HepG2 (cell line): Measurements from ENCODE around the gene KCNK2. TPM values are rescaled to one million over a fixed set of nuclear protein-coding genes. Genes with fewer than 3 reads are reported as not detected.

ENCODE experiments used
- ATAC-seq: fragments of 200-7000 bp; cut with Tn5 transposase; 3 replicates; pipeline ENCODE4 v1.9.1; 2020; ENCODE audit warnings: mild to moderate bottlenecking, moderate library complexity
- BruUV-seq: library from RNA; stranded (reverse); fragments of 400-500 nt; replicated peaks from 2 replicates; lab custom pipeline; 2021; lab: Mats Ljungman, UMichigan
- CTCF ChIA-PET: fragments of 300-600 bp; formaldehyde crosslinking; extraction: SDS; loops from one replicate; lab custom pipeline; 2021; ENCODE audit warnings: low total read pairs, inconsistent platforms, low intra/inter-chr PET ratio; lab: Yijun Ruan, JAX
- POLR2A ChIA-PET: fragments of 350-600 bp; sonication (Branson Sonifier 250); formaldehyde crosslinking; loops from one replicate; lab custom pipeline; 2020; ENCODE audit warnings: antibody characterized with exemption, inconsistent platforms; lab: Yijun Ruan, JAX
- DNase-seq: peaks from one replicate; pipeline ENCODE4 v3.0.0-alpha.2; 2015; ENCODE audit warnings: low spot score
- FAIRE-seq: peaks from 3 replicates; lab custom pipeline; 2011; peaks lifted over from hg19 to GRCh38; lab: Jason Lieb, UNC
- H2AFZ ChIP-seq: one replicate; pipeline ENCODE4 v1.6.1; 2011; ENCODE audit warnings: low read length, inconsistent platforms
- H3K27ac ChIP-seq: fragments of 300-600 bp; 3 replicates; pipeline ENCODE4 v1.8.0; 2011; ENCODE audit warnings: mixed run types, mild to moderate bottlenecking, mixed read lengths, low read length, inconsistent platforms; ENCODE audit not compliant: insufficient read depth; ENCODE audit errors: extremely low read length
- H3K27me3 ChIP-seq, 2 experiments: fragments of 200-600 bp in 1 of 2; 2 replicates in 1 of 2; 3 replicates in 1 of 2; pipeline versions ENCODE4 v1.6.0 to v1.8.0; 2011; ENCODE audit warnings: low read length in 2 of 2, mild to moderate bottlenecking in 2 of 2, moderate library complexity in 2 of 2, inconsistent platforms in 1 of 2; ENCODE audit not compliant: insufficient read depth in 2 of 2, control insufficient read depth in 1 of 2
- H3K36me3 ChIP-seq, 2 experiments: fragments of 200-600 bp in 1 of 2; replicated peaks in 1 of 2; 2 replicates in 1 of 2; 3 replicates in 1 of 2; pipeline versions ENCODE4 v1.5.1 to v1.8.0; 2011; ENCODE audit warnings: low read length in 2 of 2, inconsistent platforms in 1 of 2; ENCODE audit not compliant: insufficient read depth in 2 of 2, control insufficient read depth in 1 of 2
- H3K4me1 ChIP-seq: 2 replicates; pipeline ENCODE4 v1.5.1; 2012; ENCODE audit warnings: low read length, inconsistent platforms; ENCODE audit not compliant: insufficient read depth
- H3K4me2 ChIP-seq: 2 replicates; pipeline ENCODE4 v1.6.0; 2011; ENCODE audit warnings: low read depth, low read length, inconsistent platforms
- H3K4me3 ChIP-seq, 3 experiments: fragments of 200-600 bp in 1 of 3; sonication (generic), shearing (Covaris generic) in 1 of 3; replicated peaks in 1 of 3; 2 replicates each; pipeline ENCODE4 v1.5.1; 2011 to 2016; ENCODE audit warnings: low read length in 3 of 3, inconsistent platforms in 2 of 3, low read depth in 2 of 3, mild to moderate bottlenecking in 2 of 3, control low read depth in 1 of 3, mixed read lengths in 1 of 3; ENCODE audit not compliant: insufficient read depth in 1 of 3
- H3K79me2 ChIP-seq: one replicate; pipeline ENCODE4 v1.6.1; 2011; ENCODE audit warnings: low read length, inconsistent platforms; ENCODE audit not compliant: insufficient read depth
- H3K9ac ChIP-seq: 2 replicates; pipeline ENCODE4 v1.6.0; 2011; ENCODE audit warnings: mild to moderate bottlenecking, low read depth, low read length, inconsistent platforms; ENCODE audit not compliant: insufficient read depth
- H3K9me3 ChIP-seq: 2 replicates; pipeline ENCODE4 v1.5.1; 2012; ENCODE audit warnings: mild to moderate bottlenecking, low read length
- H4K20me1 ChIP-seq: 2 replicates; pipeline ENCODE4 v1.6.0; 2011; ENCODE audit warnings: inconsistent platforms, mild to moderate bottlenecking, low read length, moderate library complexity; ENCODE audit not compliant: insufficient read depth
- AGO1 ChIP-seq: fragments of 200-400 bp; formaldehyde crosslinking; IDR thresholded peaks from 2 replicates; pipeline ENCODE4 v1.6.1; 2017; ENCODE audit warnings: mild to moderate bottlenecking, low read depth, low read length, moderate library complexity; ENCODE audit not compliant: poor library complexity, severe bottlenecking
- ARID5B ChIP-seq: IDR thresholded peaks from 2 replicates; pipeline ENCODE4 v1.4.0; 2020; ENCODE audit warnings: mild to moderate bottlenecking, missing genetic modification reagents
- ATF7-NPFF ChIP-seq: sonication (generic); formaldehyde crosslinking; IDR thresholded peaks from 2 replicates; pipeline ENCODE4 v1.8.1; 2023; ENCODE audit warnings: mild to moderate bottlenecking, low read depth, missing genetic modification reagents, moderate library complexity
- BHLHE40 ChIP-seq: IDR thresholded peaks from 2 replicates; pipeline ENCODE4 v1.6.1; 2011; ENCODE audit warnings: low read length, improper control_type of control experiment
- CBX1 ChIP-seq: IDR thresholded peaks from one replicate; pipeline ENCODE4 v1.6.1; 2016; ENCODE audit warnings: antibody characterized with exemption, low read depth
- FOXK2 ChIP-seq: fragments of 450-650 bp; IDR thresholded peaks from 2 replicates; pipeline ENCODE4 v1.6.1; 2016
- IRF9 ChIP-seq: sonication (generic); formaldehyde crosslinking; IDR thresholded peaks from 2 replicates; pipeline ENCODE4 v1.8.0; 2022; ENCODE audit warnings: missing genetic modification reagents, mild to moderate bottlenecking, borderline replicate concordance
- MATR3 ChIP-seq: sonication (generic); formaldehyde crosslinking; IDR thresholded peaks from 2 replicates; pipeline ENCODE4 v1.4.0; 2020; ENCODE audit warnings: missing genetic modification reagents
- SIX1 ChIP-seq: sonication (generic); formaldehyde crosslinking; IDR thresholded peaks from 2 replicates; pipeline ENCODE4 v1.4.0; 2020; ENCODE audit warnings: missing genetic modification reagents, borderline replicate concordance
- SNAI1 ChIP-seq: sonication (generic); formaldehyde crosslinking; IDR thresholded peaks from 2 replicates; pipeline ENCODE4 v1.5.0; 2020; ENCODE audit warnings: mild to moderate bottlenecking, missing genetic modification reagents, borderline replicate concordance
- SPEN ChIP-seq: sonication (generic); formaldehyde crosslinking; IDR thresholded peaks from 2 replicates; pipeline ENCODE4 v1.5.1; 2020; ENCODE audit warnings: low read depth, mild to moderate bottlenecking, missing genetic modification reagents
- STAG1 ChIP-seq: sonication (generic); formaldehyde crosslinking; IDR thresholded peaks from 2 replicates; pipeline ENCODE4 v1.4.0; 2020; ENCODE audit warnings: missing genetic modification reagents
- ZEB1 ChIP-seq: IDR thresholded peaks from 2 replicates; pipeline ENCODE4 v1.6.1; 2012; ENCODE audit warnings: mild to moderate bottlenecking, low read depth, inconsistent platforms; ENCODE audit not compliant: insufficient replicate concordance
- ZNF784 ChIP-seq: sonication (generic); formaldehyde crosslinking; IDR thresholded peaks from 2 replicates; pipeline ENCODE4 v1.5.1; 2020; ENCODE audit warnings: missing genetic modification reagents, mild to moderate bottlenecking, borderline replicate concordance
- ZNF83 ChIP-seq: sonication (generic); formaldehyde crosslinking; IDR thresholded peaks from 2 replicates; pipeline ENCODE4 v1.4.0; 2020; ENCODE audit warnings: missing genetic modification reagents, mild to moderate bottlenecking, borderline replicate concordance
- WGBS: methylation state at CpG from one replicate; pipeline ENCODE4 v1.1.6; 2017; ENCODE audit warnings: low lambda C conversion rate; 5-methylcytosine and 5-hydroxymethylcytosine counted together
- in situ Hi-C: cut with HindIII; loops from 2 replicates; pipeline ENCODE4 v1.10.0; 2017; ENCODE audit warnings: low pct_unique_long_range_greater_than_20kb; ENCODE audit not compliant: extremely low pct_ligation_motif_present
- intact Hi-C: fragments of 100-400 bp; cut with micrococcal nuclease; formaldehyde crosslinking; loops from one replicate; pipeline ENCODE4 v1.10.0; 2022; ENCODE audit not compliant: unreplicated experiment
- polyA plus RNA-seq, 8 experiments: library from polyadenylated mRNA; depleted of rRNA in 3 of 8; stranded (reverse) in 7 of 8; unstranded in 1 of 8; fragments of >200 nt; fragmentation: Illumina TruSeq in 4 of 8; extraction: Trizol in 4 of 8; gene quantifications; 2 replicates each; pipeline versions ENCODE4 v1.2.1 to v1.2.3, GENCODE V29; 2011 to 2016; ENCODE audit warnings: low read depth in 4 of 8, missing spikeins in 1 of 8, mixed read lengths in 1 of 8; ENCODE audit not compliant: insufficient read depth in 1 of 8
- total RNA-seq, 5 experiments: library from RNA; depleted of rRNA; stranded (reverse); fragments of >200 nt; fragmentation: Illumina TruSeq; extraction: Trizol; gene quantifications; 2 replicates each; pipeline ENCODE4 v1.2.3, GENCODE V29; 2016; ENCODE audit warnings: low read depth in 1 of 5
- TF ChIP-seq, protein P1 (sequence below): IDR thresholded peaks from 2 replicates; pipeline ENCODE4 v1.6.1; 2012; ENCODE audit warnings: low read depth, low read length, improper control_type of control experiment

Gene KCNK2
- total and polyA plus RNA-seq, 2 of the 13 experiments (the other 11 are each of a cell fraction or from before 2014, with no cell fraction given): not detected

DNA sequence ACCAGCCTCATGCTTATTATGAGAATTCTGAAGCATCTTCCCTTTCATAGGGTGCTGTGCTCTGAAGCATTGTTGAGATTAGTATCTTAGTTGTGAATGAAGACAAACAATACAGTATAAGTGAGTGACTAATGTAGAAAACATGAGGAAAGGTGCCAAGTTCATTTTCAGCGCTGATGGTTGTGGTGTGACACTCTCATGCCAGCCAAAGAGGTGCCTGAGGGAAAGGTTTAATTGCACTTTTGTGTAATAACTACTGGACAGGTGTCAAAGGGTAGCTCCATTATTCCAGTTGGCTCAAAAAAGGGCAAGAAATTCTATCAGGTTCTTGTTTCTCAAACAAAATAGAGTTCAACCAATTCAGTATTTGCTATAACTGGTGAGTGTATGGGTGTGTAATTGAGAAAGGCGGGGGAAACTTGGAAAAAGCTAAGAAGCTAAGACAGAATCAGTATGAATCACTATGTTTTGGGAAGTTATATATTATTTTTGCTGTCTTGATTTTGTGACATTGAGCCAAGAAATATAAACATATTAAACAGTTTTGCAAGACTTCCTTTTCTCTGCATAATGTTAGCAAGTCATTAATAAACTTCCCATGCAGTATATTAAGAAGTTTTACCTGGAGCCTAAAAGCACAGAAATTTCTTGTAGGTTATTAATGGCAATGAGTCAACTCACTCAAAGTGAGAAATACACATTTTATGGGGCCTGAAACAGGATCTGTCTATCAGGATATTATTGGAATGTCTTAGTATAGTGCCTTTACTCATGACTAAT is 31.8 kb downstream of the KCNK2 start:
- no TSS peak for BruUV-seq
- no peak overlapping the region for H3K4me2 ChIP-seq
- no peak for FAIRE-seq
- ATAC-seq: no peak
- intact Hi-C loops: no loop called here
- in situ Hi-C loops: no loop called here
- H3K27ac ChIP-seq: no peak overlapping the region
- no peaks in the 10 kb centered on the region for H3K9me3 ChIP-seq
- CTCF ChIA-PET: no interaction called here
- no peak overlapping the region for H2AFZ ChIP-seq
- no peak overlapping the region for H3K4me3 ChIP-seq
- H3K36me3 ChIP-seq: no peaks in the 10 kb centered on the region
- no peaks in the 10 kb centered on the region for H3K79me2 ChIP-seq
- DNase-seq: no peak
- no peaks in the 10 kb centered on the region for H3K27me3 ChIP-seq
- POLR2A ChIA-PET: no interaction called here
- H3K9ac ChIP-seq: no peak overlapping the region
- no peaks in the 10 kb centered on the region for H3K4me1 ChIP-seq
- WGBS: 0% methylated on average over 2 of the region's 2 CpGs
- H4K20me1 ChIP-seq: no peaks in the 10 kb centered on the region
- TF ChIP-seq, protein P1, sequence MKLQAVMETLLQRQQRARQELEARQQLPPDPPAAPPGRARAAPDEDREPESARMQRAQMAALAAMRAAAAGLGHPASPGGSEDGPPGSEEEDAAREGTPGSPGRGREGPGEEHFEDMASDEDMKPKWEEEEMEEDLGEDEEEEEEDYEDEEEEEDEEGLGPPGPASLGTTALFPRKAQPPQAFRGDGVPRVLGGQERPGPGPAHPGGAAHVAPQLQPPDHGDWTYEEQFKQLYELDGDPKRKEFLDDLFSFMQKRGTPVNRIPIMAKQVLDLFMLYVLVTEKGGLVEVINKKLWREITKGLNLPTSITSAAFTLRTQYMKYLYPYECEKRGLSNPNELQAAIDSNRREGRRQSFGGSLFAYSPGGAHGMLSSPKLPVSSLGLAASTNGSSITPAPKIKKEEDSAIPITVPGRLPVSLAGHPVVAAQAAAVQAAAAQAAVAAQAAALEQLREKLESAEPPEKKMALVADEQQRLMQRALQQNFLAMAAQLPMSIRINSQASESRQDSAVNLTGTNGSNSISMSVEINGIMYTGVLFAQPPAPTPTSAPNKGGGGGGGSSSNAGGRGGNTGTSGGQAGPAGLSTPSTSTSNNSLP: no peak
- TF ChIP-seq AGO1 (no peak), ZNF784 (CRISPR knock-in tag) (no peak), SNAI1 (CRISPR knock-in tag) (no peak), STAG1 (CRISPR knock-in tag) (no peak), CBX1 (no peak), ATF7-NPFF (CRISPR knock-in tag) (no peak), ARID5B (CRISPR knock-in tag) (no peak), FOXK2 (no peak), SIX1 (CRISPR knock-in tag) (no peak), IRF9 (CRISPR knock-in tag) (no peak), BHLHE40 (no peak), MATR3 (CRISPR knock-in tag) (no peak), ZEB1 (no peak), SPEN (CRISPR knock-in tag) (no peak), ZNF83 (CRISPR knock-in tag) (no peak)
